ELF-1 (cell line): Measurements from ENCODE around the gene LRTM1.
A peak's percentile ranks its signal among the peaks of the same experiment; 100 is the strongest.

Source experiments
- DNase-seq: peaks from one replicate; pipeline ENCODE4 v3.0.0-alpha.2; 2016; ENCODE audit warnings: low read depth, low spot score

The LRTM1 gene

GRCh38 chr3:54928046-54928770 is at the start of gene LRTM1:
TSS of gene LRTM1 (minus strand) at chr3:54928059. CDS start at chr3:54927911, 148 bp downstream.
- no peak for DNase-seq

- DNase-seq = no peak
Observed at GRCh38 chr3:54977439-54977838, 49.6 kb upstream of the LRTM1 start.

- no peak for DNase-seq
Observed at GRCh38 chr3:54970895-54971294, 43.0 kb upstream of the LRTM1 start.

GRCh38 chr3:54969652-54970051 is 41.8 kb upstream of the LRTM1 start:
- no peak for DNase-seq

DNA sequence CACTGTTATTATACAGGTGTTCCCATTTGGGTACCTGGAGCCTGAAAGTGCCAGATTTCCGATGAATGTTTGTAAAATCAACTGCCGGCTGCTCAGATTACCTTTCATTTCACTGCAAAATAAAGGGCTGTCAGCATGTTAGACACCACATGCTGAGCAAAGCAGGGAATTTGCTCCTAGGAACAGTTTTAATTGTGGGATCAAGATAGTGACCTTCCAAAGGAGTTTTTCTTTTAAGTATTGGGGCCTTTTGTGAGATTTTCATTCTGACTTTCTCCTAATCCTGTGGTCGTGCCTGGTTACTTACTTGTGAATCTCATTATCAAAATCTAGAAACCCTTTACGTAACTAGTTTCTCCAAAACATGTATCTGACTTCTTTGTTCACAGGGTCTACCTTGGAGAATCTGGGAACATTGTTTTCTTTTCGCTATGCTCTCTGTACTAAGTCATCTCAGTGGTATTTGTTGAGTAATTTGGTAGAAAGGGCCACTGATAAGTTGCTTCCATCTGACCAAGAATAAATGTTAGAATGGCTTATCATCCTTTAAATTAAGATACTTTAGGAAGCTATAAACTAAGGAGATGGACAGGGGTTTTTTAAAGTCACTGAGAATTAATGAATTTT is 40.8 kb upstream of the LRTM1 start:
- no peak for DNase-seq

GRCh38 chr3:54967731-54968161 is 39.9 kb upstream of the LRTM1 start:
- DNase-seq = no peak

- no peak for DNase-seq
Observed at GRCh38 chr3:54966979-54967378, 39.1 kb upstream of the LRTM1 start.

- peak; percentile 27 for DNase-seq
Observed at GRCh38 chr3:54965746-54966145, 37.9 kb upstream of the LRTM1 start.

DNA sequence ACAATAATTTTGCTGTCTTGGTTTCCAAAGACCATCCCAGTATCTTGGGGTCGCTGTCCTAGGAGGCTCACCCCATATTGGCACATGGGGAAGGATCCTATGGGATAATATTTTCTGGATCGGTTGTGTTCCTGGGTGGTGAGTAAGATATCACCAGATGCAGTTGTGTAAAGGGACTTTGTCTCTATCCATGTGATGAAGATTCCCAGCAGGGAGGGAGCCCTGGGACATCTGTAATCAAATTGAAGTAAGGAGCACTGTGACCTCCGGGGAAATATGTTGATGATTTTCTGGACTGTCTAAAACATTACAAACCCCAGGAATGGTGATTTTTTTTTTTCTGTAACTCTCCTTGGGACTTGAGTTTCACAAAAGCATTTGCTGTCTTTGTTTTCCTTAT is 36.2 kb upstream of the LRTM1 start:
- no peak for DNase-seq

- DNase-seq = no peak
Observed at GRCh38 chr3:54963641-54964040, 35.8 kb upstream of the LRTM1 start.

DNA sequence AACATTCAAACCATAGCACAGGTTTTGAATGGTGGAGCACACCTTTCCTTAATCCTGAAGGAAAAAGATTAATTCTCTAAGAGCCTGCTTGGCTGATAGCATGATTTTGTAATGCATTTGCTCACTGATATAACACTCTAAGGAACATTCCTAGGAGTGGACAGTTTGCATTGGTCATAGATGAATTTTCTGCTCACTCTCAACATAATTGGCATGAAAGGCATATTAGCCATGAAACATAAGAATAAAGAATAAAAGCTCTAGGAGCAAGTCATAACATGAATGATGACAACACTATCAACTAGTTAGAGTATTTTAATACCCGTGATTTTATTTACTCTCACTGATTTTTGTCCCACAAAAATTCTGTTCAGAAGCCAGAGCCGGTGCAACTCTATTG is 34.3 kb upstream of the LRTM1 start:
- no peak for DNase-seq

DNA sequence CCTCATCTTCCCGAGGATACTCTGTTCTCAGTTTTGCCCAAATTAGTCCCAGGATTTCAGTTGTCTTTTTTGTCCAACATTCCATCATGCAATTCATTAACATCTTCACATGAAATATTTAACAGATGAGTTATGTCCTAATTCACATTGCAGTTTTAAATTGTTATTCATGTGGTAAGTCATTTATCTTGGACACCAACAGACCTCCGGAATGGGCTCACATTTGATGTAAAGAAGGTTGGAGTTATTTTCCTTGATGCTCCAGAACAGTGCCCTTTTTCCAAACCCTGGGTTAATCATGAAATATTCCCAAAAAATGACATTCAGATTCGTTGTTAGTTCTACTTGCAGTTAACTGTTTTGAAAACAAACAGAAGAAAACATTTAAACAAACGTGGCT is 32.8 kb upstream of the LRTM1 start:
- DNase-seq = no peak

DNA sequence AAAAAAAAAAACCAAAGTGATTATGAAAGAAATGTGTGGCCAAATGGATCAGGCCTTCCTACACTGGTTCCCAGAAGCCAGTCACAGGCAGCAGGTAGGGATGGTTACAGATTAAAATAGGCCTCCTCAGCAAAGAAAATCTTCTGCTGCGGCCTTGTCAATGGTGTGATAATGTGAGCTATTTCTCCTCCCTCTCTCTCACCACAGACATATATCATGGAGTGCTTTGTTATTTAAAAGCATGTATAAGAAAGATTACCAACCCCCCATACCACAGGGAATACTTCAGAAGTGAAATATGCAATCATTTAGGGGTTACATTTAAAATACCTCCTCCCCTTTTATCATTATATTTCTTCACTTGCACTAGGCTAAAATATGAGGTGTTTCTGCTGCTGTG is 32.2 kb upstream of the LRTM1 start:
- DNase-seq = no peak

DNA sequence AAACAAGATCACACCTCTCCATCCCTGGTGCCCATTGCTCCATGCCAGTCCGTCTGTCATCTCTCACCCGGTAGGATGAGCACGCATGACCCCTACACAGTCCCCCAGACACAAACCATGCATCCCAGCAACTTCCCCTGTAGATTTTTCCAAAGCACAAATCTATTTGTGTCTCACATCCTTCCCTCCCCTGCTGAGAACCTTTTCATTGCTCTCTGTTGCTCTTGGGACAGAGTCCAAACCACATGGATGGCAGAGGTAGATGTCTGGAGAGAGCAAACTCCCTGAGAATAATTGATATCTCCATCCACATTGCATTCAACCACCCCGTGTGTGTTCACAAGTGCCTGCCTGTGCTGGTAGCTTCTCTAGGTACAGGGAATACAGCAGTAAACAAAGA is 29.9 kb upstream of the LRTM1 start:
- DNase-seq = no peak

GRCh38 chr3:54955941-54956340 is 28.1 kb upstream of the LRTM1 start:
- DNase-seq = peak; percentile 63

GRCh38 chr3:54955496-54955895 is 27.6 kb upstream of the LRTM1 start:
- DNase-seq = peak; percentile 76

GRCh38 chr3:54954521-54954920 is 26.7 kb upstream of the LRTM1 start:
- DNase-seq = peak; percentile 95

- DNase-seq = peak; percentile 91
Observed at GRCh38 chr3:54954022-54954421, 26.2 kb upstream of the LRTM1 start.

DNA sequence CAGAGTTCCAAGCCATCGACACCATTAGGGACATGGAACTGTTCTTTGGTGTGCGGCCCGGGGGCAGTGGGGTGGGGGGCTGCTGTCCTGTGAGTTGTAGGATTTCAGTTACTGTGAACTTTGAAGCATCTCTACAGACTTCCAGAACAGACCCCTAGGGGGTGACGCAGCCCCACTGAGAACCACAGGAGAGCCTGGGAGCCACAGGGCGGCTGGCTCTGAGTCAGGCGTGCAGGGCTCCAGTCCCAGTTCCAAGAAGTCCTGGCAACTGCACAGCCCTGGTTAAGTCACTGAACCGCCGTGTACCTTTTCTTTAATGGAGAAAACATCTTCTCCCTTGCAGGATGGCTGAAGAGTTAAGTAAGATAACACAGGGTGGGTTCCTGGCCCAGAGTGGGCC is 23.5 kb upstream of the LRTM1 start:
- peak; percentile 90 for DNase-seq

- DNase-seq = peak; percentile 32
Observed at GRCh38 chr3:54950391-54951003, 22.6 kb upstream of the LRTM1 start.

- no peak for DNase-seq
Observed at GRCh38 chr3:54949491-54950044, 21.7 kb upstream of the LRTM1 start.

DNA sequence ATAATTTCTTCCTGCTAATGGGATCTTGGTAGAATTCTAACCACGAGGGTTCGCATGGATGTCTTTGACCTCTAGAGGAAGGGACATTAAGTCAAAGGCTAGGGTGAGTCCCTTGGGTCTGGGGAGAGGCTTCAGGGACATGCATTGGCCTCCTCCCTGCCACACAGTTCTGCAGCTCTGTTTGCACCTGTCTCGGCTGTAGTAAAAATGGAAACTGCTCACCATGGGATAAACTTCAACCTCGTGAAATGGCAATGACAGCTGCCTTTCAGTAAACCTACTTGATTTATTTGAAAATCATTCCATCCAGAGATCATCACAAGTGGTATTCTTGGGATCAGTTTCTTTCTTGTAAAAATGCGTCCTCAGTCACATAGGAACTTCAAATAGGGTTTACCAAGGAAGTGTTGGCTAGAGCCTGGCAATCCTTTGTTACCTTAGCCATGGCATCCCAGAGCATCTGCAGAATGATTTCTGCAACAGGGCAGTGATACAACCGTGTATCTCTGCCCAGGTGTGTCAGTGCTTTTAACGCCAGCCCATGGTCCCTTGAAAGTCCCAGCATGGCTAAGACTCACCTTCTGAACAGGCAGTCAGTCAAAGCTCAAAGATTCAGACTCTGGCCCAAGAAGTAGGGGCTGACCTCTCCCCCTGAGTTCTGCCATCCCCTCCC is 14.0 kb upstream of the LRTM1 start:
- DNase-seq = no peak
